Midbrain (tissue), 1 donor: ENCODE measurements around the gene KRT1.

ENCODE experiments used
- DNase-seq: peaks from one replicate; lab custom pipeline; 2025; lab: John Stamatoyannopoulos, UW

The KRT1 gene

DNA sequence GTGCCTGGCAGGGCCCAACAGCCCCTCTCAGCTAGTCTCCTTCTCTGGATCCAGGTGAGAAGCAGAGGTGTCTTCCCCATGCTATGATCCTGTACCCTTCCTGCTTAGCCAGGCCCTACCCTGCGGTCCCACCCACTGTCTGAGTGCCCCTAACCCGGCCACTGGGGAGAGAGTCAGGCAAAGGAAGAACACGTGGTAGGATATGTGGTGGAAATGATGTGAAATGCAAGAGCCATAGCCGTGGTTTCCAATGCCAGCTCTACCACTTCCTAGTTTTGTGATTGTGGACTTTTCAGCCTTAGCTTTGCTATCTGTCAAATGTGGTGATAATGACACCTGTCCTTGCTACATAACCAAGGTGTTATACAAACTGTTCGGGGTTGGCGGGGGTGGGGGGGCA is 44.0 kb downstream of the KRT1 start:
- DNase-seq, result no peak

- peak; percentile 77 for DNase-seq
These were observed 45.7 kb downstream of the KRT1 start for GRCh38 chr12:52634266-52635056.

- DNase-seq, result no peak
These were observed 46.8 kb downstream of the KRT1 start for GRCh38 chr12:52633383-52633782.

DNA sequence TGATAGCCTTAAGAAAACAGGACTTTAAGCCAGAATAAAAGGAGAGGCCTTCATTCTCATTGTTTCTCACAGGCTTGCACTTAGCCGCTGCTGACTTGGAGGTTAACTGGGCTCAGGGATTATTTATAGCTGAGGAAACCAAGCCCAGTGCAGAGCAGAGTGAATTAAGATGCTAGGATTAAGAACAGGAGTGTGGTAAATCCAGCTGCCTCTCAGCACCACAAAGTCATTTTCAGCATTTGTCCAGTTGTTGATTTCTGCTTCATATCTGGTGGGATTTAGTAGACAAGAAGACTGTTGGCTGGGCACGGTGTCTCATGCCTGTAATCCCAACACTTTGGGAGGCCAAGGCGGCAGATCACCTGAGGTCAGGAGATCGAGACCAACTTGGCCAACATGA is 47.6 kb downstream of the KRT1 start:
- no peak for DNase-seq

DNA sequence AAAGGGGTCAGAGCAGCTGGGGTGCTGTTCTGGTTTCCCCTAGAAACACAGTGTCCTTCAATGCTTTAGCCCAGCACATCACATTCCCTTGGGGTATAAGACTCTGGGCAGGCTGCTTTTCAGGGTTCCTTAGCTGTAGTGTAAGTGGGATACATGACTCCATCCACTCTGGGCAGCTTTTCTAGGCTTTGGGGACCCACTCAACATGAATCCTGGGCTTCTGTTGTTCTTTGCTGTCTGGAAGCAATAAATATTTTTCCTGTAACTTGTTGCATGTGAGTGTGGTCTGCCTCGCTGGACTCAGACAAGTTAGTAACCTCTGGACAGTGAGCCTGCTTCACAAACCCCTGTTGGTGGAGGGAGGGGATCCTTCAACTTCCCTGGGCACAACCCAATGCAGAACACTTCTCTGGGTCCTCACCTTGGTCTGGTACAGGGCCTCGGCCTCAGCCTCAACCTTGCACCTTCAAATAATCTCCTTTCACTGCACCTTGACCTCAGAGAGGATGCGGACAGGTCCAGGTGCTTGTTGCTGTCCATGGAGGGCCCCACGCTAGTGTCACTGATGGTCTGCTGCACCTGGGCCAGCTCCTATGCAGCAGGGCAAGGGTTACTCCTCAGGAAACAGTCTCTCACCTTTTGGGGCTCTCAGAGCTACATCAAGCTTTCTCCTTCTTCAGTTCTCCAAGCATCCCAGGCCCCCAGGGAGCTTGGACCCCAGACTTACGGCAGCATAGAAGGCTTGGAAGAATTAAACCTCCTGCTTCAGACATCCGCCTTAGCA is 48.3 kb downstream of the KRT1 start:
- no peak for DNase-seq

DNA sequence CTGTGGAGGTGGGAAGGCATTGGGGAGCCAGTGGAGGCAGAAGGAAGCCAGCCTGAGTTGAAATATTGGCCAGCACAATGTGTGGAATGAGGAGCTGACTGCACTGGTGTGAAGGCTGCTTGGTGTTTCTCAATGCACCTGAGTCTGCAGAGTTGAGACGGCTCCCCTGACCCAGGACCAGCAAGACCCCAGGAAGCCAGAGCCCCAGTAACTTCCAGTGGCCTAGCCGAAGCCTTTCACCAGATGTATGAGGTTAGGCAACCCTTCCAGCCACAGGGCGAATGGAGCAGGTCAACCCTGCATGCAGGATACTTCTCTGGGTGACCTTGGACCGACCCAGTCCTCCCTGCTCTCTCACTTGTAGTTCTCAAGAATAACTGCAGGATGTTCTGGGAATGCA is 48.9 kb downstream of the KRT1 start:
- no peak for DNase-seq

DNA sequence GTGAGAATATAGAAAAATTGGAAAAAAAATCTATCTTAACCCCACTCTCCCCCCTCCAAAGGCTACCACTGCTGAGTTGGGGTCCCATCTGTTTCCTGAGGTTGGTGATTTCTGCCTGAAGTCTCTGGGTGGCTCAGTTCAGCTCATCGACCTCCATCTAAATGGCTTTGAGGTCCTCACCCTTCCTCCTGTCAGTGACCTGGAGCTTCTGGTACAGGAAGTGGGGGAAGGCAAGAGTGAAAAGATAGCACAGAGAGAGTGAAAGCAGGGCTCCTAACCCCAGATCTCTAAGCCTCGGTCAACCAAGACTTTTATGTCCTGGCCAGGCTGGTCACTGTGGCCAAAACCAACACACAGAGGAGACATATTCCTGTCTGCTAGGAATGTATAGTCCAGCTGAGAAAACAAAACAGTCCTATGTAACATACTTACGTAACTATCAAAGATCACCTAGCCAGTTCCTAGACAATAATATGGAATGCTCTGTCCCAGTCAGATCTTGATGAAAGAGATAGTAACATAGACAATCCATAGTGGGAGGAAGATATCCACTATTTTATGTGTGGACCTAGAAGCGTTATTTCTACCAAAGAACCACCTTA is 49.5 kb downstream of the KRT1 start:
- DNase-seq, result no peak

DNA sequence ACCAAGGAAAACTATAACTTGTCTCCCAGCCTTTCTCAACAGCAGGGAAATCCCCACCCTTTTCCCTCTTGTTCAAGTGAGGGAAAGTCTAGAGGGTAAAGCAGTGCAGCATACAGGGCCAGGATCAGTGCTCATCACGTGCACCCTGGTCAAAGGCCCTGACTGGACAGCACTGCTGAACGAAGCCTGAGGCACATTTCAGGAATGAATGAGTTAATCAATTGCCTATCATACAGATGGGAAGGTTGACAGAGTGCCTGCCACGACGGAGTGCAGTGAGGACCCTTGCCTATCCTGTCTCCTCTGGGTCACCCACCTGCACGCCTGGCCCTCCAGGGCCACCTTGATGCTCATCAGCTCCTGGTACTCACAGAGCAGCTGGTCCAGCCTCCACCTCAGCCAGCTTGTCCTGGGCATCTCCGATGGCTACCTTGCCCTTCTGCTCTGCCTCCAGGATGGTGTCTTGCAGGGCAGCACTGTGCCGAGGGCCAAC is 50.2 kb downstream of the KRT1 start:
- no peak for DNase-seq

DNA sequence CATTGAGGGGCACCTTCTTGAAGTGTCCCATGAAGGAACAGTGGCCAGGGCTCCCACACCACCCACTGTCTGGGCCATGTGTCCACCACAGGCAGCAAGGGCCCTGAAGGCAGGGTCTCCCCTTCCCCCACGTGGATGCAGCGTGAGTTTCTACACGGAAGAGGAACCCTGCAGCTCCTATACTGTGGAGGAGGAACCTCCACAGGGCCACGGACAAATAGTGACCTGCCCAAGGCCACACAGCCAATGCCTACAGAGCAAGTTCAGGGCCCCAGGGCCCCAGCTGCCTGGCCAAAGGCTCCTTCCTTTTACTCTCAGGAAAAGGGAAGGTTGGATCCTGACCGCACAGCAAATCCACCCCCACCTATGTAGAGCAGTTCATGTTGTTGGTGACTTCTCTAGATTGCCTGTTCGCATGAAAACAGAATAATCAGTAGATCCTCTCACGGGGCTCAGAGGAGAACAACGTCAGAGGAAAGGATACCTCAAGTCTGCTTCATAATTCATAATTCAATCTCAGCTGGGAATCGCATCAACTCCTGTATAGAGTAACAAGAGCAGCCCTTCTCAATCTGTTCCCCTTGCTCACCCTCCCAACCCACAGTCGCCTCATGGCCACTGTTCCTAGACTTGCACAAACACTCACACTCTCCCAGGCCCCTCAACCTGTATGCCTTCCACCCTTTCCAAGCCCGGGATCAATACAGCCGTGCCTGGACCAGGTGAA is 50.8 kb downstream of the KRT1 start:
- DNase-seq, result no peak

DNA sequence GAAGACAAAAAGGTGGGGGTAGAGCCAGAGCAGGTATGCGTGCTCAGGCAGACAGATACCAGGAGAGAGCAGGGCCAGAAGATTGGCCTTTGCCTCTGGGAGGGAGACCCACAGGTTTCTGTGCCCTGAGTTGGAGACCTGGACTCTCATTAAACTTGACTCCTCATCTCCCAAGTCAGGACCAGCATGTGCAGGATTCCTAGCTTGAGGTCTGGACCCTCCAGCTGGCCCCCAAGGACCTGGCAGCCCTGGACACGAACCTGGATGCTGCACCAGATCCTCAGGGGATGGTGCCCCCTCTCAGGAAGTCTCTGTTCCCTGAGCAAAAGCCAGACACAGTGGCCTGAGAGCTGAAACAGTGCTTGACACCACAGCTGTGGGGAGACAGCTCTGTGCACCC is 51.4 kb downstream of the KRT1 start:
- no peak for DNase-seq

DNA sequence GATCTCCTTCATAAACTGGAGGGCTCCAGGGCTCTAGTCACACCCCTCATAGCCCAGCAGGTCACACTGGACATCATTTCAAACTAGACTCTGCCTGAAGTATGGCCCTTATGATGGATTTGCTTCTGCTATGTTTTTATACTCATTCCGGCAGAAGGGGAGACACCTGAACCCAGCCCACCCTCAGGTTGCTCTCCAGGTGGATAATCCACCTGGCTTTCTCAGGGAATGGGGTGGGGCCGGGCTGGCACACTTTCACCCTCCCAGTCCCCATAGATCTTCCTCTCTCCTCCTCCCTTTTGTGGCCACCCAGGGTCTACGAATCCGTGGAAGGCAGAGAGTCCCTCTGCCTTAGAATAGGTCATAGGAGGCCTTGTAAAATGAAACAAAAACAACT is 52.1 kb downstream of the KRT1 start:
- DNase-seq, result no peak

GRCh38 chr12:52627395-52628110 is 52.7 kb downstream of the KRT1 start:
- DNase-seq, result no peak
